Measurements from ENCODE around the gene HADH. TPM values are rescaled to one million over a fixed set of nuclear protein-coding genes. Genes with fewer than 3 reads are reported as not detected.

The HADH gene
- 15.5 and 19.9 TPM in 2 replicates for total RNA-seq

- H3K4me3 ChIP-seq (ENCODE audit: low read depth, low read length) = peak within 1 kb of the TSS; percentile 87
- TF ChIP-seq CTCF (IDR thresholded peaks at IDR 0.05; ENCODE audit: insufficient read depth, low read length, poor library complexity, severe bottlenecking) = no peak
- H3K27me3 ChIP-seq (ENCODE audit: control insufficient read depth, insufficient read depth, low read length) = no peaks in the 10 kb centered on the region
- H3K36me3 ChIP-seq (ENCODE audit: control insufficient read depth, insufficient read depth, low read length) = no peaks in the 10 kb centered on the region
- peak; percentile 59 for DNase-seq (ENCODE audit: low read depth)
These were observed at the start of gene HADH for GRCh38 chr4:107989537-107990386. HADH (plus strand) TSS chr4:107989889; CDS start chr4:107989933, 44 bp downstream.

- H3K4me3 ChIP-seq (ENCODE audit: low read depth, low read length) = no peak overlapping the region
- DNase-seq (ENCODE audit: low read depth) = no peak
- H3K27me3 ChIP-seq (ENCODE audit: control insufficient read depth, insufficient read depth, low read length) = no peaks in the 10 kb centered on the region
- H3K36me3 ChIP-seq (ENCODE audit: control insufficient read depth, insufficient read depth, low read length) = no peaks in the 10 kb centered on the region
- no peak for TF ChIP-seq CTCF (IDR thresholded peaks at IDR 0.05; ENCODE audit: insufficient read depth, low read length, poor library complexity, severe bottlenecking)
These were observed 43.9 kb upstream of the HADH start for GRCh38 chr4:107945809-107946208.

- Histone ChIP-seq H3K36me3 (ENCODE audit: control insufficient read depth, insufficient read depth, low read length) (no peaks in the 10 kb centered on the region), H3K4me3 (ENCODE audit: low read depth, low read length) (no peak overlapping the region), H3K27me3 (ENCODE audit: control insufficient read depth, insufficient read depth, low read length) (no peaks in the 10 kb centered on the region)
- no peak for TF ChIP-seq CTCF (IDR thresholded peaks at IDR 0.05; ENCODE audit: insufficient read depth, low read length, poor library complexity, severe bottlenecking)
- DNase-seq (ENCODE audit: low read depth) = no peak
These were observed 38.7 kb upstream of the HADH start for GRCh38 chr4:107950746-107951540.

- DNase-seq (ENCODE audit: low read depth) = peak; percentile 52
- Histone ChIP-seq H3K27me3 (ENCODE audit: control insufficient read depth, insufficient read depth, low read length) (no peaks in the 10 kb centered on the region), H3K36me3 (ENCODE audit: control insufficient read depth, insufficient read depth, low read length) (no peaks in the 10 kb centered on the region), H3K4me3 (ENCODE audit: low read depth, low read length) (no peak overlapping the region)
- no peak for TF ChIP-seq CTCF (IDR thresholded peaks at IDR 0.05; ENCODE audit: insufficient read depth, low read length, poor library complexity, severe bottlenecking)
These were observed 38.1 kb upstream of the HADH start for GRCh38 chr4:107951551-107951950.

- Histone ChIP-seq H3K4me3 (ENCODE audit: low read depth, low read length) (no peak overlapping the region), H3K36me3 (ENCODE audit: control insufficient read depth, insufficient read depth, low read length) (no peaks in the 10 kb centered on the region), H3K27me3 (ENCODE audit: control insufficient read depth, insufficient read depth, low read length) (no peaks in the 10 kb centered on the region)
- no peak for TF ChIP-seq CTCF (IDR thresholded peaks at IDR 0.05; ENCODE audit: insufficient read depth, low read length, poor library complexity, severe bottlenecking)
- DNase-seq (ENCODE audit: low read depth) = no peak
These were observed 33.7 kb upstream of the HADH start for GRCh38 chr4:107956011-107956410.

Data from kidney epithelial cell (primary cell).